HG02970 (cell line): ENCODE results near the gene MRPS14.
"Not testable (repeated sequence)": the region's sequence is repeated elsewhere in the genome, so short reads cannot be mapped to it uniquely, and the experiment has no call there.

Experiments
- ATAC-seq: cut with Tn5 transposase; IDR thresholded peaks from one replicate; pipeline ENCODE4 v1.9.1; 2021; ENCODE audit warnings: mild to moderate bottlenecking, moderate library complexity, moderate number of reproducible peaks; ENCODE audit not compliant: unreplicated experiment, low FRiP score

Gene MRPS14

GRCh38 chr1:175023043-175023921, at the start of gene MRPS14:
MRPS14 (minus strand) TSS chr1:175023425; CDS start chr1:175023408, 17 bp downstream.
- ATAC-seq = peak; percentile 94

- no peak for ATAC-seq
Measured at GRCh38 chr1:175072099-175072951, 49.1 kb upstream of the MRPS14 start.

- no peak for ATAC-seq
Measured at GRCh38 chr1:175071276-175071943, 48.2 kb upstream of the MRPS14 start.

- ATAC-seq = no peak
Measured at GRCh38 chr1:175070818-175071217, 47.6 kb upstream of the MRPS14 start.

- ATAC-seq = no peak
Measured at GRCh38 chr1:175067362-175068106, 44.3 kb upstream of the MRPS14 start, which contains the start of gene TNN. TNN (plus strand) TSS chr1:175067833; CDS start chr1:175077419, 9,586 bp downstream.

GRCh38 chr1:175062858-175063257, 39.6 kb upstream of the MRPS14 start:
- ATAC-seq = no peak

- ATAC-seq = no peak
Measured at GRCh38 chr1:175062339-175062738, 39.1 kb upstream of the MRPS14 start.

- no peak for ATAC-seq
Measured at GRCh38 chr1:175054736-175055135, 31.5 kb upstream of the MRPS14 start.

- no peak for ATAC-seq
Measured at GRCh38 chr1:175050992-175051391, 27.8 kb upstream of the MRPS14 start.

- no peak for ATAC-seq
Measured at GRCh38 chr1:175045519-175045918, 22.3 kb upstream of the MRPS14 start.

GRCh38 chr1:175045097-175045496, 21.9 kb upstream of the MRPS14 start:
- no peak for ATAC-seq

- not testable (repeated sequence) for ATAC-seq
Measured at GRCh38 chr1:175044591-175044990, 21.4 kb upstream of the MRPS14 start.

GRCh38 chr1:175043824-175044223, 20.6 kb upstream of the MRPS14 start:
- no peak for ATAC-seq

GRCh38 chr1:175042650-175043049, 19.4 kb upstream of the MRPS14 start:
- no peak for ATAC-seq

- ATAC-seq = no peak
Measured at GRCh38 chr1:175040324-175040879, 17.2 kb upstream of the MRPS14 start.

- ATAC-seq = no peak
Measured at GRCh38 chr1:175037416-175037815, 14.2 kb upstream of the MRPS14 start.

GRCh38 chr1:175036476-175036875, 13.3 kb upstream of the MRPS14 start:
- ATAC-seq = no peak

- ATAC-seq = no peak
Measured at GRCh38 chr1:175035865-175036264, 12.6 kb upstream of the MRPS14 start.

GRCh38 chr1:175034775-175035174, 11.6 kb upstream of the MRPS14 start:
- no peak for ATAC-seq

- no peak for ATAC-seq
Measured at GRCh38 chr1:175033953-175034352, 10.7 kb upstream of the MRPS14 start.
